HepG2 (cell line): ENCODE data around the gene CHMP1A. TPM values are rescaled to one million over a fixed set of nuclear protein-coding genes. Genes with fewer than 3 reads are reported as not detected.

Source experiments
- CBX1 ChIP-seq: IDR thresholded peaks from one replicate; pipeline ENCODE4 v1.6.1; 2016; ENCODE audit warnings: antibody characterized with exemption, low read depth
- CCDC6 ChIP-seq: sonication (generic); formaldehyde crosslinking; IDR thresholded peaks from 2 replicates; pipeline ENCODE4 v1.8.1; 2022; ENCODE audit warnings: mild to moderate bottlenecking, missing genetic modification reagents, moderate library complexity
- CENPX ChIP-seq: sonication (generic); formaldehyde crosslinking; IDR thresholded peaks from 2 replicates; pipeline ENCODE4 v1.9.0; 2021; ENCODE audit warnings: mild to moderate bottlenecking, missing genetic modification reagents, moderate library complexity
- NR2F2 ChIP-seq: IDR thresholded peaks from 2 replicates; pipeline ENCODE4 v1.6.1; 2012; ENCODE audit warnings: low read depth, inconsistent platforms, borderline replicate concordance
- RFXAP ChIP-seq: sonication (generic); formaldehyde crosslinking; IDR thresholded peaks from 2 replicates; pipeline ENCODE4 v1.4.0; 2020; ENCODE audit warnings: missing genetic modification reagents, borderline replicate concordance
- ZBTB38 ChIP-seq: sonication (generic); formaldehyde crosslinking; IDR thresholded peaks from 2 replicates; pipeline ENCODE4 v1.5.1; 2020; ENCODE audit warnings: mild to moderate bottlenecking, missing genetic modification reagents
- ZMYM3 ChIP-seq: sonication (generic); formaldehyde crosslinking; IDR thresholded peaks from 2 replicates; pipeline ENCODE4 v1.5.1; 2020; ENCODE audit warnings: mild to moderate bottlenecking, missing genetic modification reagents
- ZNF331 ChIP-seq: sonication (generic); formaldehyde crosslinking; IDR thresholded peaks from 2 replicates; pipeline ENCODE4 v1.4.0; 2020; ENCODE audit warnings: missing genetic modification reagents
- ZNF343 ChIP-seq: sonication (generic); formaldehyde crosslinking; IDR thresholded peaks from 2 replicates; pipeline ENCODE4 v1.4.0; 2020; ENCODE audit warnings: mild to moderate bottlenecking, missing genetic modification reagents
- ZNF543 ChIP-seq: sonication (generic); formaldehyde crosslinking; IDR thresholded peaks from 2 replicates; pipeline ENCODE4 v1.4.0; 2020; ENCODE audit warnings: mild to moderate bottlenecking, missing genetic modification reagents
- polyA plus RNA-seq, 8 experiments: library from polyadenylated mRNA; depleted of rRNA in 3 of 8; stranded (reverse) in 7 of 8; unstranded in 1 of 8; fragments of >200 nt; fragmentation: Illumina TruSeq in 4 of 8; extraction: Trizol in 4 of 8; gene quantifications; 2 replicates each; pipeline versions ENCODE4 v1.2.1 to v1.2.3, GENCODE V29; 2011 to 2016; ENCODE audit warnings: low read depth in 4 of 8, missing spikeins in 1 of 8, mixed read lengths in 1 of 8; ENCODE audit not compliant: insufficient read depth in 1 of 8
- total RNA-seq, 5 experiments: library from RNA; depleted of rRNA; stranded (reverse); fragments of >200 nt; fragmentation: Illumina TruSeq; extraction: Trizol; gene quantifications; 2 replicates each; pipeline ENCODE4 v1.2.3, GENCODE V29; 2016; ENCODE audit warnings: low read depth in 1 of 5
- TF ChIP-seq, protein P1 (sequence below): sonication (generic); formaldehyde crosslinking; IDR thresholded peaks from 2 replicates; pipeline ENCODE4 v1.9.0; 2021; ENCODE audit warnings: missing genetic modification reagents, mild to moderate bottlenecking, borderline replicate concordance
- TF ChIP-seq, protein P2 (sequence below): sonication (generic); formaldehyde crosslinking; IDR thresholded peaks from 2 replicates; pipeline ENCODE4; 2020; ENCODE audit warnings: missing genetic modification reagents, mild to moderate bottlenecking, borderline replicate concordance
- TF ChIP-seq, protein P3 (sequence below): IDR thresholded peaks from 2 replicates; pipeline ENCODE4 v1.6.1; 2016; ENCODE audit warnings: low read depth, missing genetic modification reagents, missing compliant biosample characterization
- TF ChIP-seq, protein P4 (sequence below): sonication (generic); formaldehyde crosslinking; conservative IDR thresholded peaks from 2 replicates; pipeline ENCODE4 v1.4.0; 2020; ENCODE audit warnings: mild to moderate bottlenecking, missing genetic modification reagents, moderate library complexity

CHMP1A gene
- total and polyA plus RNA-seq, 2 of the 13 experiments (the other 11 are each of a cell fraction or from before 2014, with no cell fraction given), result 69.4 to 73.3 TPM

DNA sequence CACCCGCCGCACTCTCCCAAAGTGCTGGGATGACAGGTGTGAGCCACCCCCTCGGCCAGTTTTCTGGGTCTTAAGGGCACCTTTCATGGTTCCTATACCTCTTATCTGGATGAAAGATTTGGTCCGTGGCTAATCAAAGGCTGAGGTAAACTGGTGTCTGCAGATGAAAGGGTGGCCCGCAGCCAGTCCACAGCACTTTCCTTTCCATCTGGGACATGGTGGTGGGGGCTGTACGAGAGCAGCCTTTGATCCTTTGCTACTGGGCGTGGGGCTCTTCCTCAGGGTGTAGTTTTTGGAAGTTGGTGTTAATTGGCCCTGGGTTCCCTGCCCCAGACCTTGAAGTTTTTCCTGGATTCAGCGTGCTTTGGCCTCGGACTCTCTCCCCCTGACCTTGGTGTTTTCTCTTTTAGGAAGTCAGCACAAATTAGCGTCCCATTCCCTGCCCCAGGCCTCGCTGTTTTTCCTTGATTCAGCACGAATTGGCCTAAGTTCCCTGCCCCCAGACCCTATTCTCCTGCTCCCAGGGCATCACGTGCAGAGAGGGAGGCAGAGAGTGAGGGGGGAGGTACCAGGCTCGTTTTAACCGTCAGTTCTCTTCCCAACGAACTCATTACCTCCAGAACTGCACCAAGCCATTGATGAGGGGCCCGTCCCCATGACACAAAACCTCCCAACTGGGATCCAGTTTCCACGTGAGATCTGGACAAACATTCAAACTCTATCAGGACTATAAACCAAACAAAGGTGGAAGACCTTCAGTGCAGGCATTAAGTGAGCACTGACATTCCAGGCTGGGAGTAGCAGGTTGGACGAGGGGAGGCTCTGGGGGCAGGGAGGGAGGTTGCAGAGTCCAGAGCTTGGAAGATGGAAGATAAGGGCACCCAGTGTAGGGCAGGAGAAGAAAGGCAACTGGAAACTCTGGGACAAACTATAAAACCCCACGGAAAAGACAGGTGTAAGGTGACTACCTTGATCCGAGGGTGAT is 32.4 kb downstream of the CHMP1A start (continued):
- TF ChIP-seq, protein P1, sequence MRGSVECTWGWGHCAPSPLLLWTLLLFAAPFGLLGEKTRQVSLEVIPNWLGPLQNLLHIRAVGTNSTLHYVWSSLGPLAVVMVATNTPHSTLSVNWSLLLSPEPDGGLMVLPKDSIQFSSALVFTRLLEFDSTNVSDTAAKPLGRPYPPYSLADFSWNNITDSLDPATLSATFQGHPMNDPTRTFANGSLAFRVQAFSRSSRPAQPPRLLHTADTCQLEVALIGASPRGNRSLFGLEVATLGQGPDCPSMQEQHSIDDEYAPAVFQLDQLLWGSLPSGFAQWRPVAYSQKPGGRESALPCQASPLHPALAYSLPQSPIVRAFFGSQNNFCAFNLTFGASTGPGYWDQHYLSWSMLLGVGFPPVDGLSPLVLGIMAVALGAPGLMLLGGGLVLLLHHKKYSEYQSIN, result no peak
- TF ChIP-seq ZBTB38 (CRISPR knock-in tag) (no peak; the same call in 1 of the 2 replicates), RFXAP (peak; percentile 39; the same call in 1 of the 2 replicates), CBX1 (no peak), CCDC6 (CRISPR knock-in tag) (no peak), ZNF331 (CRISPR knock-in tag) (0 out of 2 replicates have a peak, but pooled peaks have one; percentile 11), NR2F2 (peak; percentile 34; the same call in 1 of the 2 replicates), ZNF343 (CRISPR knock-in tag) (0 out of 2 replicates have a peak, but pooled peaks have one; percentile 49), CENPX (CRISPR knock-in tag) (no peak), ZNF543 (CRISPR knock-in tag) (no peak), ZMYM3 (peak; percentile 82)
- TF ChIP-seq, protein P2, sequence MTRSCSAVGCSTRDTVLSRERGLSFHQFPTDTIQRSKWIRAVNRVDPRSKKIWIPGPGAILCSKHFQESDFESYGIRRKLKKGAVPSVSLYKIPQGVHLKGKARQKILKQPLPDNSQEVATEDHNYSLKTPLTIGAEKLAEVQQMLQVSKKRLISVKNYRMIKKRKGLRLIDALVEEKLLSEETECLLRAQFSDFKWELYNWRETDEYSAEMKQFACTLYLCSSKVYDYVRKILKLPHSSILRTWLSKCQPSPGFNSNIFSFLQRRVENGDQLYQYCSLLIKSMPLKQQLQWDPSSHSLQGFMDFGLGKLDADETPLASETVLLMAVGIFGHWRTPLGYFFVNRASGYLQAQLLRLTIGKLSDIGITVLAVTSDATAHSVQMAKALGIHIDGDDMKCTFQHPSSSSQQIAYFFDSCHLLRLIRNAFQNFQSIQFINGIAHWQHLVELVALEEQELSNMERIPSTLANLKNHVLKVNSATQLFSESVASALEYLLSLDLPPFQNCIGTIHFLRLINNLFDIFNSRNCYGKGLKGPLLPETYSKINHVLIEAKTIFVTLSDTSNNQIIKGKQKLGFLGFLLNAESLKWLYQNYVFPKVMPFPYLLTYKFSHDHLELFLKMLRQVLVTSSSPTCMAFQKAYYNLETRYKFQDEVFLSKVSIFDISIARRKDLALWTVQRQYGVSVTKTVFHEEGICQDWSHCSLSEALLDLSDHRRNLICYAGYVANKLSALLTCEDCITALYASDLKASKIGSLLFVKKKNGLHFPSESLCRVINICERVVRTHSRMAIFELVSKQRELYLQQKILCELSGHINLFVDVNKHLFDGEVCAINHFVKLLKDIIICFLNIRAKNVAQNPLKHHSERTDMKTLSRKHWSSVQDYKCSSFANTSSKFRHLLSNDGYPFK (CRISPR knock-in tag), result peak; percentile 6; the same call in 1 of the 2 replicates
- TF ChIP-seq, protein P3, sequence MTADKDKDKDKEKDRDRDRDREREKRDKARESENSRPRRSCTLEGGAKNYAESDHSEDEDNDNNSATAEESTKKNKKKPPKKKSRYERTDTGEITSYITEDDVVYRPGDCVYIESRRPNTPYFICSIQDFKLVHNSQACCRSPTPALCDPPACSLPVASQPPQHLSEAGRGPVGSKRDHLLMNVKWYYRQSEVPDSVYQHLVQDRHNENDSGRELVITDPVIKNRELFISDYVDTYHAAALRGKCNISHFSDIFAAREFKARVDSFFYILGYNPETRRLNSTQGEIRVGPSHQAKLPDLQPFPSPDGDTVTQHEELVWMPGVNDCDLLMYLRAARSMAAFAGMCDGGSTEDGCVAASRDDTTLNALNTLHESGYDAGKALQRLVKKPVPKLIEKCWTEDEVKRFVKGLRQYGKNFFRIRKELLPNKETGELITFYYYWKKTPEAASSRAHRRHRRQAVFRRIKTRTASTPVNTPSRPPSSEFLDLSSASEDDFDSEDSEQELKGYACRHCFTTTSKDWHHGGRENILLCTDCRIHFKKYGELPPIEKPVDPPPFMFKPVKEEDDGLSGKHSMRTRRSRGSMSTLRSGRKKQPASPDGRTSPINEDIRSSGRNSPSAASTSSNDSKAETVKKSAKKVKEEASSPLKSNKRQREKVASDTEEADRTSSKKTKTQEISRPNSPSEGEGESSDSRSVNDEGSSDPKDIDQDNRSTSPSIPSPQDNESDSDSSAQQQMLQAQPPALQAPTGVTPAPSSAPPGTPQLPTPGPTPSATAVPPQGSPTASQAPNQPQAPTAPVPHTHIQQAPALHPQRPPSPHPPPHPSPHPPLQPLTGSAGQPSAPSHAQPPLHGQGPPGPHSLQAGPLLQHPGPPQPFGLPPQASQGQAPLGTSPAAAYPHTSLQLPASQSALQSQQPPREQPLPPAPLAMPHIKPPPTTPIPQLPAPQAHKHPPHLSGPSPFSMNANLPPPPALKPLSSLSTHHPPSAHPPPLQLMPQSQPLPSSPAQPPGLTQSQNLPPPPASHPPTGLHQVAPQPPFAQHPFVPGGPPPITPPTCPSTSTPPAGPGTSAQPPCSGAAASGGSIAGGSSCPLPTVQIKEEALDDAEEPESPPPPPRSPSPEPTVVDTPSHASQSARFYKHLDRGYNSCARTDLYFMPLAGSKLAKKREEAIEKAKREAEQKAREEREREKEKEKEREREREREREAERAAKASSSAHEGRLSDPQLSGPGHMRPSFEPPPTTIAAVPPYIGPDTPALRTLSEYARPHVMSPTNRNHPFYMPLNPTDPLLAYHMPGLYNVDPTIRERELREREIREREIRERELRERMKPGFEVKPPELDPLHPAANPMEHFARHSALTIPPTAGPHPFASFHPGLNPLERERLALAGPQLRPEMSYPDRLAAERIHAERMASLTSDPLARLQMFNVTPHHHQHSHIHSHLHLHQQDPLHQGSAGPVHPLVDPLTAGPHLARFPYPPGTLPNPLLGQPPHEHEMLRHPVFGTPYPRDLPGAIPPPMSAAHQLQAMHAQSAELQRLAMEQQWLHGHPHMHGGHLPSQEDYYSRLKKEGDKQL, result no peak; the same call in 1 of the 2 replicates
- TF ChIP-seq, protein P4, sequence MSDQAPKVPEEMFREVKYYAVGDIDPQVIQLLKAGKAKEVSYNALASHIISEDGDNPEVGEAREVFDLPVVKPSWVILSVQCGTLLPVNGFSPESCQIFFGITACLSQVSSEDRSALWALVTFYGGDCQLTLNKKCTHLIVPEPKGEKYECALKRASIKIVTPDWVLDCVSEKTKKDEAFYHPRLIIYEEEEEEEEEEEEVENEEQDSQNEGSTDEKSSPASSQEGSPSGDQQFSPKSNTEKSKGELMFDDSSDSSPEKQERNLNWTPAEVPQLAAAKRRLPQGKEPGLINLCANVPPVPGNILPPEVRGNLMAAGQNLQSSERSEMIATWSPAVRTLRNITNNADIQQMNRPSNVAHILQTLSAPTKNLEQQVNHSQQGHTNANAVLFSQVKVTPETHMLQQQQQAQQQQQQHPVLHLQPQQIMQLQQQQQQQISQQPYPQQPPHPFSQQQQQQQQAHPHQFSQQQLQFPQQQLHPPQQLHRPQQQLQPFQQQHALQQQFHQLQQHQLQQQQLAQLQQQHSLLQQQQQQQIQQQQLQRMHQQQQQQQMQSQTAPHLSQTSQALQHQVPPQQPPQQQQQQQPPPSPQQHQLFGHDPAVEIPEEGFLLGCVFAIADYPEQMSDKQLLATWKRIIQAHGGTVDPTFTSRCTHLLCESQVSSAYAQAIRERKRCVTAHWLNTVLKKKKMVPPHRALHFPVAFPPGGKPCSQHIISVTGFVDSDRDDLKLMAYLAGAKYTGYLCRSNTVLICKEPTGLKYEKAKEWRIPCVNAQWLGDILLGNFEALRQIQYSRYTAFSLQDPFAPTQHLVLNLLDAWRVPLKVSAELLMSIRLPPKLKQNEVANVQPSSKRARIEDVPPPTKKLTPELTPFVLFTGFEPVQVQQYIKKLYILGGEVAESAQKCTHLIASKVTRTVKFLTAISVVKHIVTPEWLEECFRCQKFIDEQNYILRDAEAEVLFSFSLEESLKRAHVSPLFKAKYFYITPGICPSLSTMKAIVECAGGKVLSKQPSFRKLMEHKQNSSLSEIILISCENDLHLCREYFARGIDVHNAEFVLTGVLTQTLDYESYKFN, result peak; percentile 41; the same call in 1 of the 2 replicates
